ENCODE results near the gene VTI1A.

The VTI1A gene

DNA sequence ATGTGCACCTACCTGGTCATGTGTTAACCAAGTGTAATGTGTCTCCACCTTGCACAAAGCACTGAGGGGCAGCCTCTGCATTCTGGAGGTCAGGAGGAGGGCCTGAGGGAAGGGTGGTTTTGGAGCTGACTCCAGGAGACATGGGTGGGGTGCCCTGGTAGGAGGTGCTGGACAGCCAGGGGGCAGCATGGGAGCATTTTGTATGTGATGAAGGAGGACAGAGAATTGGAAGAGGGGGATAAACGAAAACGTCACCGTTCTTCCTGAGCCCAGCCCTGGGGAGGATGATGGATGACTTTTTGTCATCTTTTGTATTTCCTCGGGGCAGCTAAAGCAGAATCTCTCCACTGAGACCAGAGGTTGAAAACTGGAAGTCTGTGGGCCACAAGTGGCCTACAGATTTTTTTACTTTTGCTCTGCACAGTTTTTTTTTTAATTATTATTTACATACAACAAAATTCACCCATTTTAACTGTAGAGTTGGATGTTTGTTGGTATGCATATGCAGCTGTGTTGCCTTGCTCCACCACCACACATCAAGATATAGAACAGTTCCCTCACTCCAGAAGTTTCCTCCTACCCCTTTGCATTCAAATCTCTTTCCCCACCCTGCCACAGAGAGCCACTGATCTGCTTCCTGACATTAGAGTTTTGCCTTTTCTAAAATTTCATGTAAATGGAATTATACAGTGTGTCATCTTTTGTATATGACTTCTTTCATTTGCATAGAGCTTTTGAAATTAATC is 242.5 kb downstream of the VTI1A start:
- in situ Hi-C loops (cut with MboI; ENCODE audit: low pct_unique_long_range_greater_than_20kb, low sequenced_read_pairs, unreplicated experiment): no loop called here
- TF ChIP-seq, protein P1, sequence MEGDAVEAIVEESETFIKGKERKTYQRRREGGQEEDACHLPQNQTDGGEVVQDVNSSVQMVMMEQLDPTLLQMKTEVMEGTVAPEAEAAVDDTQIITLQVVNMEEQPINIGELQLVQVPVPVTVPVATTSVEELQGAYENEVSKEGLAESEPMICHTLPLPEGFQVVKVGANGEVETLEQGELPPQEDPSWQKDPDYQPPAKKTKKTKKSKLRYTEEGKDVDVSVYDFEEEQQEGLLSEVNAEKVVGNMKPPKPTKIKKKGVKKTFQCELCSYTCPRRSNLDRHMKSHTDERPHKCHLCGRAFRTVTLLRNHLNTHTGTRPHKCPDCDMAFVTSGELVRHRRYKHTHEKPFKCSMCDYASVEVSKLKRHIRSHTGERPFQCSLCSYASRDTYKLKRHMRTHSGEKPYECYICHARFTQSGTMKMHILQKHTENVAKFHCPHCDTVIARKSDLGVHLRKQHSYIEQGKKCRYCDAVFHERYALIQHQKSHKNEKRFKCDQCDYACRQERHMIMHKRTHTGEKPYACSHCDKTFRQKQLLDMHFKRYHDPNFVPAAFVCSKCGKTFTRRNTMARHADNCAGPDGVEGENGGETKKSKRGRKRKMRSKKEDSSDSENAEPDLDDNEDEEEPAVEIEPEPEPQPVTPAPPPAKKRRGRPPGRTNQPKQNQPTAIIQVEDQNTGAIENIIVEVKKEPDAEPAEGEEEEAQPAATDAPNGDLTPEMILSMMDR (IDR thresholded peaks at IDR 0.05; ENCODE audit: extremely low read depth, insufficient read depth, missing control alignments): peak; percentile 10
- DNase-seq (ENCODE audit: low spot score): no peak

- in situ Hi-C loops (cut with MboI; ENCODE audit: low pct_unique_long_range_greater_than_20kb, low sequenced_read_pairs, unreplicated experiment): no loop called here
- DNase-seq (ENCODE audit: low spot score): no peak
- TF ChIP-seq, protein P1 (IDR thresholded peaks at IDR 0.05; ENCODE audit: extremely low read depth, insufficient read depth, missing control alignments): no peak
Measured at GRCh38 chr10:112695539-112695938, 248.5 kb downstream of the VTI1A start.

DNA sequence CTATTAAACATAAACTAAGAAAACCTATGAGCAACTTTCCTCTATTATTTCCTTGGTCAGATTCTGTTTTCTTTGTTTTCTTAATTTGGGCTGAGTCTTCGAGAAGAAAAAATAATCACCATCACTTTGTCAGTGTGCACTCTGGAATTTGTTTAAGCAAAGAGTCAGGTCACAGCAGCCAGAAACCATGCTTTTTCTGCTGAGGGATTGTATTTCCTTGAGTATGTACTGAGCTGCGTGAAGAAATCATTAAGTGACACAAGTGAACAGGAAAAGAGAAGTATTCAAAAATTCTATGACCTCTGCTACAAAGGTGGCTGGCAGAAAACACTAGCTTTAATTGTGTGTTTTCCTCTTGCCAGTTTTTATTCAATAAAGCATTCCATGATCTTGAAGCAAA is 249.6 kb downstream of the VTI1A start:
- in situ Hi-C loops (cut with MboI; ENCODE audit: low pct_unique_long_range_greater_than_20kb, low sequenced_read_pairs, unreplicated experiment): no loop called here
- no peak for DNase-seq (ENCODE audit: low spot score)
- TF ChIP-seq, protein P1 (IDR thresholded peaks at IDR 0.05; ENCODE audit: extremely low read depth, insufficient read depth, missing control alignments): no peak

DNA sequence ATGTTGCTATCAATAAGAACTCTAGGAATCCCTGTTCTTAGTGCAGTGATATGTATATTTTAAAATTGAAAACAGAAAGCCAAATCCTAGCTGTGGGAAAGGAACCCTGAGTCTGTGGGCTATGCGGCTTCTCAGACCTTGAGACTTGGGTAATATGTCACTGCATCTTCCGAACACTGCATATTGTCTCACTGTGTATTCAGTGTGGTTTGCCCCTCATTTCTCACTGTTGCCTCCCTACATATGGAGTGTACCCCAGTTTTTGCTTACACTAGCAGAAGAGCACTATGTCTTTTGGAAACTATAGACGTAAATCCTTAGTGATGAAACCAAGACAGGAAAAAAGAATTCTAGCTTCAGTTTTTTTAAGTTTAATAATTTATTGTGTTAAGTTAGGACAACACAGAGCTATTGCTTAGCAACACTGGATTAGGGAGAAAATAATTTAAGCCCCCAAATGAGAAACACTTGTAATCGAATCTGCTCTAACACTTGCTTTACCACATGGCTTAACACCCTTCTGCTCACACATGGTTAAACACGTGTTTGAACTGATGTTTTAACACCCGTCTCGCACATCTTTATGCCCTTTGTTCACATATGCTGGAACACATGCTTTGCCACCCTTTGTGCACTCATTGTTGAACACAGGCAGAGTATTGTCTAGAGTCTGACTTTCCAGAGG is 251.3 kb downstream of the VTI1A start:
- no peak for DNase-seq (ENCODE audit: low spot score)
- TF ChIP-seq, protein P1 (IDR thresholded peaks at IDR 0.05; ENCODE audit: extremely low read depth, insufficient read depth, missing control alignments): no peak
- in situ Hi-C loops (cut with MboI; ENCODE audit: low pct_unique_long_range_greater_than_20kb, low sequenced_read_pairs, unreplicated experiment): no loop called here

GRCh38 chr10:112698818-112699164 is 251.8 kb downstream of the VTI1A start:
- in situ Hi-C loops (cut with MboI; ENCODE audit: low pct_unique_long_range_greater_than_20kb, low sequenced_read_pairs, unreplicated experiment): no loop called here
- TF ChIP-seq, protein P1 (IDR thresholded peaks at IDR 0.05; ENCODE audit: extremely low read depth, insufficient read depth, missing control alignments): no peak
- no peak for DNase-seq (ENCODE audit: low spot score)

DNA sequence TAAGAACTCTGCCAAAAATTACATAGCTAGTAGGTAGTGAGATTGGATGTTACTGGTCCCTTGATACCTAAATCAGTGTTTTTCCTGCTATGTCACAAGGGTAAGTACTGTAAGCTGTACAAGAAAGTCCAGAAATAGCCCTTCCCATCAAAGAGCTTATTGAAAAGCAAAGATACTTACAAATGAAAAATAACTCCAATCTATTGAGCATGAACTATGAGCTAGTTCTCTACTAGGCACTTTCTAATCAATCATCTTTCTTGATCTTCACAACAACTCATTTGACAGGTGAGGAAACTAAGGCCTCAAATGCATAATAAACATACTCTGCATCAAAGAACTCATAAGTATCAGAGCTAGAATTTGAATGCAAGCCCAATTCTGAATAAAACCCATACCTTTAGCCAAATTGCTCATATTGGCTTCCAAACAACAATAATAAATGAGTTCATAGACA is 253.2 kb downstream of the VTI1A start:
- no peak for DNase-seq (ENCODE audit: low spot score)
- in situ Hi-C loops (cut with MboI; ENCODE audit: low pct_unique_long_range_greater_than_20kb, low sequenced_read_pairs, unreplicated experiment): no loop called here

More for the DNA sequence above, 253.2 kb downstream of the VTI1A start:
- TF ChIP-seq, protein P1 (IDR thresholded peaks at IDR 0.05; ENCODE audit: extremely low read depth, insufficient read depth, missing control alignments): no peak
